ENCODE data around the gene MVB12B. TPM values are rescaled to one million over a fixed set of nuclear protein-coding genes. Genes with fewer than 3 reads are reported as not detected.

The MVB12B gene
- total RNA-seq, 1 experiment from 2014 or later, result 10.9 TPM

DNA sequence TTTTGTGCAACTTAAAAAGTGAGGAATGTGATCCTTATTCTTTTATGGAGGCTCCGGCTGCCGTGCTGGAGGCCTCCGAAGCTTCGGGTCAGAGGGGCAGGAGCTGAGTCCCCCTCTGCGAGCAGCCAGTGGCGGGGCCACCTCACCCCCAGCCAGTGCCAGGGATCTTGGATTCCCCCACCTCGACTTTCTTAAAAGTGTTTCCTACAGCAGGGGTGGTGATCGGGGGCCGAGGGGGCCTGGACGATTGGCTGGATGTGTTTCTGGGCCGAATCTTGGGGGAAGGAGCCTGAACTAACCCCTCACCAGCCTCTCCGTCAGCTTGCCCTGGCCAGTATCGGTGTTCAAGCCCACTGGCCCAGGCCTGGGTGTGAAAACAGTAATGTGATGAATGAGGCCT is 194.9 kb downstream of the MVB12B start:
- ATAC-seq (no peak), DNase-seq (ENCODE audit: low read depth, low spot score) (no peak)
- BruUV-seq (replicated peaks), result no TSS peak
- Histone ChIP-seq H3K36me3 (ENCODE audit: control insufficient read depth in 1 of 2, insufficient read depth in 2 of 2, low read length in 2 of 2) (no peaks in the 10 kb centered on the region), H3K27ac (ENCODE audit: low read depth, low read length) (no peak overlapping the region), H3K27me3 (ENCODE audit: insufficient read depth, low read length) (peaks cover 32% of the 10 kb centered on the region; the same call in 1 of the 2 replicates), H3K4me2 (ENCODE audit: low read length) (no peak overlapping the region), H3K4me3 (replicated peaks in 1 of 2; ENCODE audit: low read depth in 1 of 2, low read length in 2 of 2) (no peak overlapping the region), H3K4me1 (ENCODE audit: control insufficient read depth in 1 of 2, insufficient read depth in 2 of 2, low read length in 2 of 2) (peaks cover 5 to 10% of the 10 kb centered on the region in 2 experiments; a peak in 3 of 4 replicates), H3K79me2 (ENCODE audit: insufficient read depth, low read length) (no peaks in the 10 kb centered on the region), H2AFZ (ENCODE audit: low read depth, low read length, poor library complexity, severe bottlenecking) (no peak overlapping the region), H3K9ac (ENCODE audit: low read length) (no peak overlapping the region), H4K20me1 (ENCODE audit: insufficient read depth) (no peaks in the 10 kb centered on the region), H3K9me3 (ENCODE audit: control insufficient read depth in 1 of 2, insufficient read depth in 1 of 2, low read depth in 1 of 2, low read length in 2 of 2) (no peaks in the 10 kb centered on the region), H3K9me2 (ENCODE audit: insufficient read depth) (no peaks in the 10 kb centered on the region)
- ChIA-PET CTCF (no interaction called here), RAD21 (ENCODE audit: low non-redundant PET in 1 of 2, low total read pairs in 2 of 2, uncharacterized antibody in 2 of 2, unreplicated experiment in 2 of 2) (no interaction called here), POLR2A (no interaction called here)
- intact Hi-C loops (cut with micrococcal nuclease), result no loop called here
- TF ChIP-seq EZH2phosphoT487 (IDR thresholded peaks at IDR 0.05; ENCODE audit: borderline replicate concordance) (no peak), ZNF274 (IDR thresholded peaks at IDR 0.05; ENCODE audit: low read depth, low read length) (no peak), POLR2A (IDR thresholded peaks at IDR 0.05; ENCODE audit: borderline replicate concordance, extremely low read depth, insufficient read depth, insufficient read length) (no peak), FOSL1 (IDR thresholded peaks at IDR 0.05; ENCODE audit: low read depth) (no peak), ZFX (IDR thresholded peaks at IDR 0.05) (no peak), CBX3 (IDR thresholded peaks at IDR 0.05; ENCODE audit: low read depth) (no peak), RAD21 (IDR thresholded peaks at IDR 0.05; ENCODE audit: low read depth) (no peak), TCF7L2 (IDR thresholded peaks at IDR 0.05; ENCODE audit: borderline replicate concordance, extremely low read depth, insufficient read depth, insufficient read length) (no peak), ELF1 (IDR thresholded peaks at IDR 0.05; ENCODE audit: borderline replicate concordance, low read depth) (no peak), SP1 (IDR thresholded peaks at IDR 0.05; ENCODE audit: low read depth) (no peak), EGR1 (IDR thresholded peaks at IDR 0.05; ENCODE audit: low read depth) (no peak), JUND (IDR thresholded peaks at IDR 0.05) (no peak), SRF (IDR thresholded peaks at IDR 0.05; ENCODE audit: low read depth) (no peak), POLR2AphosphoS5 (IDR thresholded peaks at IDR 0.05; ENCODE audit: low read depth, low read length) (no peak), EZH2 (IDR thresholded peaks at IDR 0.05) (no peak)
- TF ChIP-seq, protein P1, sequence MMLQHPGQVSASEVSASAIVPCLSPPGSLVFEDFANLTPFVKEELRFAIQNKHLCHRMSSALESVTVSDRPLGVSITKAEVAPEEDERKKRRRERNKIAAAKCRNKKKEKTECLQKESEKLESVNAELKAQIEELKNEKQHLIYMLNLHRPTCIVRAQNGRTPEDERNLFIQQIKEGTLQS (IDR thresholded peaks at IDR 0.05), result no peak
- TF ChIP-seq, protein P2, sequence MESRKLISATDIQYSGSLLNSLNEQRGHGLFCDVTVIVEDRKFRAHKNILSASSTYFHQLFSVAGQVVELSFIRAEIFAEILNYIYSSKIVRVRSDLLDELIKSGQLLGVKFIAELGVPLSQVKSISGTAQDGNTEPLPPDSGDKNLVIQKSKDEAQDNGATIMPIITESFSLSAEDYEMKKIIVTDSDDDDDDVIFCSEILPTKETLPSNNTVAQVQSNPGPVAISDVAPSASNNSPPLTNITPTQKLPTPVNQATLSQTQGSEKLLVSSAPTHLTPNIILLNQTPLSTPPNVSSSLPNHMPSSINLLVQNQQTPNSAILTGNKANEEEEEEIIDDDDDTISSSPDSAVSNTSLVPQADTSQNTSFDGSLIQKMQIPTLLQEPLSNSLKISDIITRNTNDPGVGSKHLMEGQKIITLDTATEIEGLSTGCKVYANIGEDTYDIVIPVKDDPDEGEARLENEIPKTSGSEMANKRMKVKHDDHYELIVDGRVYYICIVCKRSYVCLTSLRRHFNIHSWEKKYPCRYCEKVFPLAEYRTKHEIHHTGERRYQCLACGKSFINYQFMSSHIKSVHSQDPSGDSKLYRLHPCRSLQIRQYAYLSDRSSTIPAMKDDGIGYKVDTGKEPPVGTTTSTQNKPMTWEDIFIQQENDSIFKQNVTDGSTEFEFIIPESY (IDR thresholded peaks at IDR 0.05; ENCODE audit: extremely low read depth, insufficient replicate concordance, low read length), result no peak
- TF ChIP-seq, protein P3, sequence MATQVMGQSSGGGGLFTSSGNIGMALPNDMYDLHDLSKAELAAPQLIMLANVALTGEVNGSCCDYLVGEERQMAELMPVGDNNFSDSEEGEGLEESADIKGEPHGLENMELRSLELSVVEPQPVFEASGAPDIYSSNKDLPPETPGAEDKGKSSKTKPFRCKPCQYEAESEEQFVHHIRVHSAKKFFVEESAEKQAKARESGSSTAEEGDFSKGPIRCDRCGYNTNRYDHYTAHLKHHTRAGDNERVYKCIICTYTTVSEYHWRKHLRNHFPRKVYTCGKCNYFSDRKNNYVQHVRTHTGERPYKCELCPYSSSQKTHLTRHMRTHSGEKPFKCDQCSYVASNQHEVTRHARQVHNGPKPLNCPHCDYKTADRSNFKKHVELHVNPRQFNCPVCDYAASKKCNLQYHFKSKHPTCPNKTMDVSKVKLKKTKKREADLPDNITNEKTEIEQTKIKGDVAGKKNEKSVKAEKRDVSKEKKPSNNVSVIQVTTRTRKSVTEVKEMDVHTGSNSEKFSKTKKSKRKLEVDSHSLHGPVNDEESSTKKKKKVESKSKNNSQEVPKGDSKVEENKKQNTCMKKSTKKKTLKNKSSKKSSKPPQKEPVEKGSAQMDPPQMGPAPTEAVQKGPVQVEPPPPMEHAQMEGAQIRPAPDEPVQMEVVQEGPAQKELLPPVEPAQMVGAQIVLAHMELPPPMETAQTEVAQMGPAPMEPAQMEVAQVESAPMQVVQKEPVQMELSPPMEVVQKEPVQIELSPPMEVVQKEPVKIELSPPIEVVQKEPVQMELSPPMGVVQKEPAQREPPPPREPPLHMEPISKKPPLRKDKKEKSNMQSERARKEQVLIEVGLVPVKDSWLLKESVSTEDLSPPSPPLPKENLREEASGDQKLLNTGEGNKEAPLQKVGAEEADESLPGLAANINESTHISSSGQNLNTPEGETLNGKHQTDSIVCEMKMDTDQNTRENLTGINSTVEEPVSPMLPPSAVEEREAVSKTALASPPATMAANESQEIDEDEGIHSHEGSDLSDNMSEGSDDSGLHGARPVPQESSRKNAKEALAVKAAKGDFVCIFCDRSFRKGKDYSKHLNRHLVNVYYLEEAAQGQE (IDR thresholded peaks at IDR 0.05; ENCODE audit: low read depth), result no peak
- TF ChIP-seq, protein P4, sequence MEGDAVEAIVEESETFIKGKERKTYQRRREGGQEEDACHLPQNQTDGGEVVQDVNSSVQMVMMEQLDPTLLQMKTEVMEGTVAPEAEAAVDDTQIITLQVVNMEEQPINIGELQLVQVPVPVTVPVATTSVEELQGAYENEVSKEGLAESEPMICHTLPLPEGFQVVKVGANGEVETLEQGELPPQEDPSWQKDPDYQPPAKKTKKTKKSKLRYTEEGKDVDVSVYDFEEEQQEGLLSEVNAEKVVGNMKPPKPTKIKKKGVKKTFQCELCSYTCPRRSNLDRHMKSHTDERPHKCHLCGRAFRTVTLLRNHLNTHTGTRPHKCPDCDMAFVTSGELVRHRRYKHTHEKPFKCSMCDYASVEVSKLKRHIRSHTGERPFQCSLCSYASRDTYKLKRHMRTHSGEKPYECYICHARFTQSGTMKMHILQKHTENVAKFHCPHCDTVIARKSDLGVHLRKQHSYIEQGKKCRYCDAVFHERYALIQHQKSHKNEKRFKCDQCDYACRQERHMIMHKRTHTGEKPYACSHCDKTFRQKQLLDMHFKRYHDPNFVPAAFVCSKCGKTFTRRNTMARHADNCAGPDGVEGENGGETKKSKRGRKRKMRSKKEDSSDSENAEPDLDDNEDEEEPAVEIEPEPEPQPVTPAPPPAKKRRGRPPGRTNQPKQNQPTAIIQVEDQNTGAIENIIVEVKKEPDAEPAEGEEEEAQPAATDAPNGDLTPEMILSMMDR (IDR thresholded peaks at IDR 0.05 in 2 of 3, conservative IDR thresholded peaks at IDR 0.05 in 1 of 3; ENCODE audit: borderline replicate concordance in 1 of 3, insufficient read depth in 1 of 3, low read depth in 2 of 3, low read length in 2 of 3), result no peak
- TF ChIP-seq, protein P5, sequence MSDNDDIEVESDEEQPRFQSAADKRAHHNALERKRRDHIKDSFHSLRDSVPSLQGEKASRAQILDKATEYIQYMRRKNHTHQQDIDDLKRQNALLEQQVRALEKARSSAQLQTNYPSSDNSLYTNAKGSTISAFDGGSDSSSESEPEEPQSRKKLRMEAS (IDR thresholded peaks at IDR 0.05), result no peak

Measured in HCT116 (cell line).